NCI-H460 (cell line): Measurements from ENCODE around the gene INCENP. TPM values are rescaled to one million over a fixed set of nuclear protein-coding genes. Genes with fewer than 3 reads are reported as not detected.

Source experiments
- DNase-seq: peaks from one replicate; pipeline ENCODE4 v3.0.0-alpha.2; 2016; ENCODE audit warnings: low read depth; ENCODE audit errors: extremely low read depth
- total RNA-seq: library from RNA; depleted of rRNA; stranded (reverse); fragments of >200 nt; shearing (Covaris generic); gene quantifications from 2 replicates; pipeline ENCODE4 v1.2.3, GENCODE V29; 2014

Gene INCENP
- total RNA-seq, 1 experiment from 2014 or later: 35.5 TPM

GRCh38 chr11:62122076-62122475 lies 1.7 kb upstream of the INCENP start:
- no peak for DNase-seq

- no peak for DNase-seq
Measured at GRCh38 chr11:62124186-62125113, 639 bp downstream of the INCENP start.

GRCh38 chr11:62125316-62125715 lies 1.5 kb downstream of the INCENP start:
- DNase-seq: no peak

GRCh38 chr11:62125881-62126280 lies 2.1 kb downstream of the INCENP start:
- DNase-seq: no peak

- DNase-seq: no peak
Measured at GRCh38 chr11:62127426-62127825, 3.6 kb downstream of the INCENP start.

GRCh38 chr11:62127941-62128770 lies 4.3 kb downstream of the INCENP start:
- DNase-seq: no peak

- no peak for DNase-seq
Measured at GRCh38 chr11:62128835-62129234, 5.0 kb downstream of the INCENP start.

GRCh38 chr11:62129590-62130282 lies 5.9 kb downstream of the INCENP start:
- no peak for DNase-seq

GRCh38 chr11:62130283-62131169 lies 6.7 kb downstream of the INCENP start:
- no peak for DNase-seq

GRCh38 chr11:62131170-62131464 lies 7.3 kb downstream of the INCENP start:
- DNase-seq: no peak

- DNase-seq: no peak
Measured at GRCh38 chr11:62132191-62132590, 8.4 kb downstream of the INCENP start.

GRCh38 chr11:62132689-62133293 lies 9.0 kb downstream of the INCENP start:
- DNase-seq: no peak

- DNase-seq: no peak
Measured at GRCh38 chr11:62133328-62134065, 9.7 kb downstream of the INCENP start.

GRCh38 chr11:62137276-62137861 lies 13.6 kb downstream of the INCENP start:
- DNase-seq: no peak

GRCh38 chr11:62137881-62138629 lies 14.2 kb downstream of the INCENP start:
- DNase-seq: no peak

- no peak for DNase-seq
Measured at GRCh38 chr11:62138630-62139425, 15.0 kb downstream of the INCENP start.
